Panc1 (cell line): Measurements from ENCODE around the gene ZNF681.
"Not testable (repeated sequence)": the region's sequence is repeated elsewhere in the genome, so short reads cannot be mapped to it uniquely, and the experiment has no call there.

Experiments
- CTCF ChIP-seq: fragments of 450-650 bp; IDR thresholded peaks from 2 replicates; pipeline ENCODE4 v1.5.1; 2017; ENCODE audit warnings: mild to moderate bottlenecking
- POLR2AphosphoS5 ChIP-seq: IDR thresholded peaks from 2 replicates; pipeline ENCODE4 v1.6.1; 2012; ENCODE audit warnings: mild to moderate bottlenecking, low read depth, low read length, moderate library complexity
- REST ChIP-seq, 2 experiments: IDR thresholded peaks; 2 replicates each; pipeline ENCODE4 v1.6.1; 2011 to 2012; ENCODE audit warnings: low read depth in 2 of 2, control low read depth in 1 of 2, low read length in 1 of 2, mild to moderate bottlenecking in 1 of 2, moderate library complexity in 1 of 2; ENCODE audit not compliant: insufficient read depth in 1 of 2

- not testable (repeated sequence) for TF ChIP-seq POLR2AphosphoS5; CTCF; REST (IDR thresholded peaks at IDR 0.05; ENCODE audit: insufficient read depth in 1 of 2, low read depth in 2 of 2, low read length in 1 of 2)
Measured at GRCh38 chr19:23743633-23744232, 15.0 kb downstream of the ZNF681 start.
